ENCODE data around the gene PNCK. TPM values are rescaled to one million over a fixed set of nuclear protein-coding genes. Genes with fewer than 3 reads are reported as not detected.
"Not testable (repeated sequence)": the region's sequence is repeated elsewhere in the genome, so short reads cannot be mapped to it uniquely, and the experiment has no call there.

The PNCK gene
- polyA plus RNA-seq, 1 experiment = 0.22 TPM

GRCh38 chrX:153684467-153685155 lies 11.0 kb upstream of the PNCK start:
- H3K27me3 ChIP-seq (ENCODE audit: control insufficient read depth, insufficient read depth, low read length) = no peaks in the 10 kb centered on the region
- no peak for DNase-seq (ENCODE audit: low read depth)
- no peaks in the 10 kb centered on the region for H3K36me3 ChIP-seq (ENCODE audit: control insufficient read depth, insufficient read depth, low read length)
- no peak for TF ChIP-seq CTCF (IDR thresholded peaks at IDR 0.05; ENCODE audit: insufficient read depth, low read depth, low read length)
- no peak overlapping the region for H3K4me3 ChIP-seq (ENCODE audit: low read depth, low read length)
- ChIA-PET CTCF (interaction anchor here (0.7 to 4.0 kb wide), 2 partner anchors 16 to 19 kb away, joined by 3 to 23 read pairs; no protein-coding TSS in a partner anchor), POLR2A (no interaction called here)

GRCh38 chrX:153683486-153683885 lies 9.9 kb upstream of the PNCK start:
- CTCF ChIA-PET = interaction anchor here (4.0 kb wide), 1 partner anchor 15 kb away, joined by 23 read pairs; no protein-coding TSS in a partner anchor
- H3K4me3 ChIP-seq (ENCODE audit: low read depth, low read length); POLR2A ChIA-PET; DNase-seq (ENCODE audit: low read depth); H3K36me3 ChIP-seq (ENCODE audit: control insufficient read depth, insufficient read depth, low read length); H3K27me3 ChIP-seq (ENCODE audit: control insufficient read depth, insufficient read depth, low read length): not testable (repeated sequence)

- POLR2A ChIA-PET = no interaction called here
- CTCF ChIA-PET = interaction anchor here (4.0 kb wide), 1 partner anchor 13 kb away, joined by 23 read pairs; no protein-coding TSS in a partner anchor
- H3K27me3 ChIP-seq (ENCODE audit: control insufficient read depth, insufficient read depth, low read length) = no peaks in the 10 kb centered on the region
- TF ChIP-seq CTCF (IDR thresholded peaks at IDR 0.05; ENCODE audit: insufficient read depth, low read depth, low read length) = no peak
- no peak overlapping the region for H3K4me3 ChIP-seq (ENCODE audit: low read depth, low read length)
- no peaks in the 10 kb centered on the region for H3K36me3 ChIP-seq (ENCODE audit: control insufficient read depth, insufficient read depth, low read length)
- no peak for DNase-seq (ENCODE audit: low read depth)
These were observed 7.6 kb upstream of the PNCK start for GRCh38 chrX:153681175-153681574.

- TF ChIP-seq CTCF (IDR thresholded peaks at IDR 0.05; ENCODE audit: insufficient read depth, low read depth, low read length) = no peak
- CTCF ChIA-PET = no interaction called here
These were observed 722 bp upstream of the PNCK start for GRCh38 chrX:153674219-153674851.

GRCh38 chrX:153672531-153673427 lies 834 bp downstream of the PNCK start:
- TF ChIP-seq CTCF (IDR thresholded peaks at IDR 0.05; ENCODE audit: insufficient read depth, low read depth, low read length) = no peak
- DNase-seq (ENCODE audit: low read depth) = no peak
- ChIA-PET CTCF (no interaction called here), POLR2A (no interaction called here)
- Histone ChIP-seq H3K36me3 (ENCODE audit: control insufficient read depth, insufficient read depth, low read length) (no peaks in the 10 kb centered on the region), H3K4me3 (ENCODE audit: low read depth, low read length) (no peak overlapping the region), H3K27me3 (ENCODE audit: control insufficient read depth, insufficient read depth, low read length) (no peaks in the 10 kb centered on the region; the same call in 1 of the 2 replicates)

More at GRCh38 chrX:153674219-153674851, 722 bp upstream of the PNCK start:
- DNase-seq (ENCODE audit: low read depth) = no peak
- Histone ChIP-seq H3K4me3 (ENCODE audit: low read depth, low read length) (no peak overlapping the region), H3K36me3 (ENCODE audit: control insufficient read depth, insufficient read depth, low read length) (no peaks in the 10 kb centered on the region), H3K27me3 (ENCODE audit: control insufficient read depth, insufficient read depth, low read length) (no peaks in the 10 kb centered on the region; the same call in 1 of the 2 replicates)
- POLR2A ChIA-PET = no interaction called here
